SH-SY5Y (cell line): ENCODE data around the gene HCFC1.

Experiments
- GATA2 ChIP-seq: IDR thresholded peaks from 2 replicates; pipeline ENCODE4 v1.6.1; 2011; ENCODE audit warnings: mild to moderate bottlenecking, low read depth, low read length
- GATA3 ChIP-seq: IDR thresholded peaks from 2 replicates; pipeline ENCODE4 v1.6.1; 2011; ENCODE audit warnings: low read depth, mild to moderate bottlenecking, low read length, moderate library complexity

Gene HCFC1

DNA sequence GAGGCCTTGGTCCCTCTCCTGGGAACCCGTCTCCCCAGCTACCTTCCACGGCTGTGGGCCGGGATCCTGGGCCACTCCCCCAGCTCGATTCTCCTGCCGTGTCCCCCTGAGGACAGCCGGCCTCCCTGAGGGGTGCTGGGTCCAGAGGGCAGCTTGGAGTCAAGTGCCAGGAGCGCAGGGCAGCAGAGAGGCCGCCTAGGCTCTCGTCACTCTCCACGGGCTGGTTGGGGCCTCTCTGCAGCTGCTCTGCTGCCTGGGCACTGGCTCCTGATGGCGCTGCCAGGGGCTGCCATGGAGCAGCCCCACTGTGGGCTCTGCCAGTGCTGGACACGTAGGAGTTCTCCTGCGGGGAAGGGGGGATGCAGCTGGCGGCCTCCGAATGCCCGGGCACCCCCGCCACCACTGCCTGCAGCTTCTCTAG lies 41.4 kb upstream of the HCFC1 start:
- TF ChIP-seq GATA2: no peak
- no peak for TF ChIP-seq GATA3

DNA sequence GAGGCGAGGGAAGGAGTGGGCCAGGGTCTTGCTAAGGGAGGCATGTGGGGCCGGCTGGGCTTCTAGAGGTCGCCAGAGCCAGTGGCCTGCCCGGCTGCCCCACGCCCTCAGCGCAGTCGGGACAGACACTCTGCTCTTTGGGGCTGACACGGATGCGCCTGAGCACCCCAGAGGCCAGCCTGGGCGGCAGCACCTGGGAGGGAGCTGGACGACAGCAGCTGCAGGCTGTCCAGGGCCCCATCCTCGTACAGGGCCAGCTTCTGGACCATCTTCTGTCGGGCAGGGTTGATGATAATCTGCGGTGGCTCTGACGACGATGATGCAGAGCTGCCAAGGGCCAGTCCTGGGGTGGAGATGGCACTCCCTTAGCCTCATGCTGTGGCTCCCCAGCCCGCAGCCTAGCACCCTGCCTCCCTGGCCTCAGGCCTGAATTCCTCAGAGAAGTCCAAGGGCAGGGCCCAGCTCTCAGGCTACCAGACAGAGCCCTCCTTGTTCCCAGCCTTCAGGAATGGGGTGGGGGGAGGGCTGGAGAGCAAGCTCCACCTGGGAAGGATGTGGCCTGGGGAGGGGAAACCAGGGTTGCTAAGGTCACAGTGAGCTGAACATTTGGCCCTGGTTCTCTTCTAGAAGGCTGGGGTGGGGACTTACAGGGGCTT lies 40.8 kb upstream of the HCFC1 start:
- TF ChIP-seq GATA3 (no peak), GATA2 (no peak)

DNA sequence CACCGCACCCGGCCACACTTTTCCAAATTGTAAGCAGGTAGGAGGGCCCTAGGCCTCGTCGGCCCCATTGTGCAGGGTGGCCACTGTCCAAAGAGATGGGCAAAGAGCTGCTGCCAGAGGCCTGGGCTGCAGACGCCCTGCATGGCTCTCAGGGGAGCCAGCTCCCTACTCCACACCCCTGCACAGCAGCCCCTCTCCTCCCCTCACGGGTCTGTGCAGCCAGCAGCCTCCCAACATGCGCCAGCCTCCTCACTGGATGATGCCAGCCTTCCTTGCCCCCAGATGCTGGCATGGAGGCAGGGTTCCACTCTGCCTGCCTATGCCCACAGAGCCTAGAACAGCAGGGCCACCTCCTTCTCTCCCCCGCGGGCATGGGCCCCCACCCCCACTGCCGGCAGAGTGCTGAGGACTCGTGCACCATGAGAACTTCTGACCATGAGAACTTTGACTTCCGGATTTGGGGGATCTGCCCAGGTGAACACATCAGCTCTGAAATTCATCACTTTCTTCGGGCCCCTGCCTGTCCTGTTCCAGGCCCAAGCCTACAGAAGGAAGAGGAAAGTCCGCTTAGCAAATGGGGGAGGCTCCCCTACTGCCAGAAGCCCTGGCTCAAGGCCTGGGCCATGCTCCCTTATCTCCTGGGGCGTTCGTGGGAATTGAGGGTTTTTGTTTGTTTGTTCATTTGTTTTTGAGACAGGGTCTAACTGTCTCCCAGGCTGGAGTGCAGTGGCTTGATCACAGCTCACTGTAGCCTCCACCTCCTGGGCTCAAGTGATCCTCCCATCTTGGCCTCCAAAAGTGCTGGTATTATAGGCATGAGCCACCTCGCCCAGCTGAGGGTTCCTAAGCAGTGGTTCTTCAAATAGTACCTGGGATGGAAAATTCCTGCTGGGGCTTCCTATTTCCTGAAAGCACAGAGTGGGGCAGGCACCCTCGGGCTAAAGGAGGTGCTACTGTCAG lies 40.0 kb upstream of the HCFC1 start:
- TF ChIP-seq GATA3: no peak
- TF ChIP-seq GATA2: no peak

DNA sequence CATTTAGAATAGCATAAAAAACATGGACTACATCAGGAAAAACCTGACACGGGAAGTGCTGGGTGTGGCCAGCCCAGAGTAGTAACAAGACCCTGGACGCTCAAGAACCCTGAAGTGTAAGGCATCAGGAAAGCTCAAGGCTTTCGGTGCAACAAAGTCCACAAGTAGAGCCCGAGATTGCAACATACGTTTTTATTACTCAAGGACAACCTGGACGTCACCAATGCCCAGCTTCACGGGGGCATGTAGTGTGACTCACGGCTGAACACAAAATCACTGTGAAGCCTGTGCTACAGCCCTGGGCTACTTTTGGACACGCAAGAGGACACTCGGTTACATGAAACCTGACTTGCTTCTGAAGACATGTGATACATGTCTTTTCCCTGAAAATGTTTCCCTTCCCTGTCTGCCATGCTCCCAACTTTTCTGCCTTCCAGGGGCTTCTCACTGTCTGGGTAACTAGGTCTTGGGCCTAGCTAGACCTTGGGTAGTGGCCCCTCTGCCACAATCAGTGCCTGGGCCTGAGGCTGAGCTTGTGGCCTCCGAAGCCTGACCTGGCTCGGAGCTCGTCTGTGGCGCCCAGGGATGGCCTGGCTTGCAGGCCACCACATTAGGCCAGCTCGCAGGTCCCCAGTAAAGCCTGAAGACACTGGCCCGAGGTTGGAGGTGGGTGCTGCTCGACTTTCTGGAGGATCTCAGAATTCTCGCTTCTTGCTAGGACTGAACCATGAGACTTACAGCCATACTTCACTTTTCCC lies 38.9 kb upstream of the HCFC1 start:
- TF ChIP-seq GATA3 (no peak), GATA2 (no peak)

DNA sequence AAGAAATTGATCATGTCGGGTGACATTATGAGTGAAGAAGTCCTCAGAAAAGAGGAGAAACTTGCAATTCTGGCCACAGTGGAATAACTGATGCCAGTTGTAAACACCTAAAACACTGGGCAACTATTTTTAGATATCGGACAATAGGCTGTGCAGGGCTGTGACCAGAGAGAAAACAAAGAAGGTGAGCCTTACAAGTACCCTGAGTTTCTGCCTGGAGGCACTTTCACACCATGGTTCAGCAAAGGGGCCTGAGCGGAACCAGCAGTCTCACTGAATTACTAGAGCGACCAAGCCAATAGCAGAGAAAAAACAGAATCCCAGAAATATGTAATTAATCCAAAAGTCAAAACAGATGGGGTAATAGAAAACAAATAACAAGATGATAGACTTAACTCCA lies 36.9 kb upstream of the HCFC1 start:
- TF ChIP-seq GATA2: no peak
- no peak for TF ChIP-seq GATA3

DNA sequence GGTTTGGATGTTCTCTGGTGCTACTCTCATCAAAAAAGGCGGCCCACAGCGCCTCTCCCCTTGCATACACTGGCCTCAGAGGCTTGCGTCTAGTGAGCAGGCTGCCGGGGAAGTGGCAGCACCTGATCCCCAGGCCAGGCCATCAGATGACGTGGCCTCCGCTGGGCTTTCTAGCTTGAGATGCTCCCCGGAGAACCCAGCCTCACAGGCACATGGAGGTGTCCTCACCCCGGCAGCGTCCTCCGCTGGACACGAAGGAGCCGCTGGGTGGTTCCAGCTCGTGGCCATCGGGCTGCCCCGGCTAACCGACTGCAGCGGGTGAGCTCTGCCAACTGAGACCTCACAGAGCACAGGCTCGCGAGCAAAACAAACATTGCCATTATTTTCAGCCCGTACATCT lies 35.3 kb upstream of the HCFC1 start:
- TF ChIP-seq GATA2 (no peak), GATA3 (no peak)

DNA sequence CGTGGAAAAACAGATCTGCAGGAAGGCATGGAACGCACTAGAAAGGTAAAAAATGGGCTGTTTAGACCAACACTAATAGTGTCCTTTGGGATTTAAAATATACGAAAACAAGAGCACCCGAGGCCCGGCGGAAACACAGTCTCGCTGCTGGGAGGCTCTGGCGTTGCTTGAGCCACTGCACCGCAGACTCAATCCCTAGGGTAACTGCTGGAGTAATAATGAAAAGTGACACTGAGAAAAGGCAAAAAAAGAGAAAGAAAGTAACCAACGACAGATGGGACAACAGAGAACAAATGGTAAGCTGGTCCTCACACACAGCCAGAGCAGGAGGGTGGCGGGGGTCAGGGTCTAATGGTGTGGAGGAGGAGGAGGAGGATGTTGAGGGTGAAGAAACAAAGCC lies 32.7 kb upstream of the HCFC1 start:
- no peak for TF ChIP-seq GATA2
- no peak for TF ChIP-seq GATA3

DNA sequence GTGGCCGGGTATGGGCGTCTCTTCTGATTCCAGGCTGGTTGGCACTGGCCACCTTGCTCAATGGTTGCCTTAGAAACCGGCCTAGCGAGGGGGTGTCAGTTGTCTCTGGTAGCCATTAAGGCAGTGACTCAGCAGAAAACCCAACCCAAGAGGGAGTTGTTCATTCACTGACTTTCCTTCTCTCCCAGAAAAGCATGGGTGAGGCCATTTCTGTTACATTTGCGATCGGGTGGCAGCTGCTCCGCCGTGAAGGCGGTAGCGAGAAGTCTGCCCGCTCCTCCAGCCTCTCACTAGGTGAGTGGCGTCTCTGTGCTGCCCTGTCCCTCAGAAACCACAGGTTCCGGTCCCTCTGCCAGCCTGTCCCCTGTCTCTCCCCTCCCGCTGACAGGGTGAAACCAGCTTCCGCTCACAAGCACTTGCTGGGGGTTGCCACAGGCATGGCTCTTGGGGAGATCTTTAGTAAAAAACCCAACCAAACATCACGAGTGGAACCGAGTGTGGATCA lies 30.6 kb upstream of the HCFC1 start:
- TF ChIP-seq GATA3 (no peak), GATA2 (no peak)

DNA sequence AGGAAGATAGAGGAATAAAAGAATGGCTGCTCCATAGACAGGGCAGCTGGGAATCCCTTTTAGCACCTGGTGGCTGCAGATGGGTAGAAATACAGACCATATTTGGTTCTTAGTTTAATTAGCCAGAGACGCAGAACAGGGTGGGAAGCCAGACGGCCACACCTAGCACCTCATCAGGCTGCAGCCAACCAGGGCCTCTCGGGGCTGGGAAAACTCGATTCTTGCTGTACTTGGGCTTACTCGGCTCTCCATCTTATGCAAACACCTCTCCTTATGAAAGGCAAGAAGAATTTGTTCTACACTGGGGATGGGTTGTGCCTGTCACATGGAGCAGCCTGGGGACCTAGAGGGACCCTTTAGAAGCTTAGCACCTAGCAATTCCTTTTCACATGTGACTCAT lies 28.4 kb upstream of the HCFC1 start:
- TF ChIP-seq GATA3 (no peak), GATA2 (no peak)

DNA sequence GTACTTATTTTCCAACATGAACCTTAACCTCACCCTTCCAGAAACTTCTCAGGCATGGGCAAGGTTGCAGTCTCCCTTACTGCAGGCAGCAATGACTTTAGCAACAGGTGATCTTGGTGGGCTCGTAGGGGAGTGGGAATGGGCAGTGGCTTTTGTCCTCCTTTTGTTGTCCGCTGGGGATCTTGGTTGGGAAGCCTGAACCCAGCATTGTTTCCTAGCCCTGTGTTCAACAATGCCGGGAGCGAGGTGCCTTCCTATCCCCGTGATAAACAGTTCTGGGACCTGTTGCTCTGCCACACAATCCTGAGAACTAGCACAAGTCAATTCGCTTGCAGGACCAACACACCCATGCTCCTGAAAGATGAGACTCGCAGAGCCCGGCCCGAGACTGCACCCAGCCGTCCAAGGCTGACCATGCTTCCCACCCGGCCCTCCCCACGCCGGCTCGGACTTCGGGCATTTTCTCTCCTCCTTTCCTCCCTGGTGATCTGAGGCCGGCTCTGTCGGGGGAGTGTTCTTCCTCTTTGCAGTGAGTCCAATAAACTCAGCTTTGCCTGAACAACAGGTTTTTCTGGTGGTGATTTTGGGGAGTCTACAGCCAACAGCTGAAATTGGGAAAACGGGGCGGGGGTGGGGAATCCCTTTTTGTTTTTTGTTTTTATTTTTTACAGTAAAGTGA lies 27.9 kb upstream of the HCFC1 start:
- TF ChIP-seq GATA2 (no peak), GATA3 (no peak)

DNA sequence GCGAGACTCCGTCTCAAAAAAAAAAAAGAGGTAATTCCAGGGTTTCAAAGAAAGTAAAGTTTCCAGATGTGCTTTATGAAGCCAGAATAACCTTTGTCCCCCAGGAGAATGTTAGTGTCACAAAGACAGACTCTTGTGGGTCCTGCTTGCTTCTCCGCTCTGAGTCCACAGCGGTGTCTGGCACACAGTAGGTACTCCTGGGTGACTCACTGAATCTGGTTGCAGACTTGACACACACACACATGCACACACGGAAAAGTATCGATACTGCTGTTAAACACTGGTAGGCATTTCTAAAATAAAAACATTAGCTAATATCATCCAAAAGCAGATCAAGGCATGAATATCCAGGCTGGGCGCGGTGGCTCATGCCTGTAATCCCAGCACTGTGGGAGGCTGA lies 23.9 kb upstream of the HCFC1 start:
- no peak for TF ChIP-seq GATA3
- no peak for TF ChIP-seq GATA2

DNA sequence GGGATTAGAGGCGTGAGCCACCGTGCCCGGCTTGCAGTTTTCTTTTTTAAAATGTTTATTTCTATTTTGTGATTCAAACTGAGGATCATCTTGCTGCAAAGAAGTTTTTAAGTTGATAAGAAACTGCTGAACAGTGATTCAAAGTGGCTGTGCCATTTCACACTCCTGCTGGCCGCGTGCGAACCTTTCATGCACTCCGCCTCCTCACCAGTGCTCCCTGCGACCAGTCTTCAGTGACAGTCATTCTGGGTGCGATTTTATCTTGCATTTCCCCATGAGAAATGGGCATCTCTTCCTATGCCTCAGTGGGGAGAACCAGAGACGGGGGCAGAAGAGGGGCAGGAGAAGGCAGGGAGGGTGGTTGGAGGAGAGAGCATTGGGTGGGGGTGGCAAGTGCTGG lies 22.4 kb upstream of the HCFC1 start:
- TF ChIP-seq GATA2 (no peak), GATA3 (no peak)

DNA sequence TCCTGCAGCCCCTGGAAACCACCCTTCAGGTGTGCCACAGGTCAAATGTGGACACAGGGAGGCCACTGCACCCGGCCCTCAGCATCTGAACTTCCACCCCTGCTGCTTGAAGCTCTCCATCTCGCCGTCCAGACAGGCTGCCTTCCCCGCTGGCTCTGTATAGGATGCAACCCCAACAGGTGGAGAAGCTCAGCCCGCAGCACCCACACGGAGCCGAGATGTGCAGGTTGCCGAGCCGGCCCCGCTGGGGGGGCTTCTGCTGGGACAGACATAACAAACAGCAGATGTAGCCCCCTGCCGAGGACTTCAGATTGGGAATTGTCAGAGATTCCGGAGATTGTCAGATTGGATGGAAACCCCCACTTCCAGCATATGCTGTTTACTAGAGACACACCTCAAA lies 21.5 kb upstream of the HCFC1 start:
- no peak for TF ChIP-seq GATA2
- TF ChIP-seq GATA3: no peak

DNA sequence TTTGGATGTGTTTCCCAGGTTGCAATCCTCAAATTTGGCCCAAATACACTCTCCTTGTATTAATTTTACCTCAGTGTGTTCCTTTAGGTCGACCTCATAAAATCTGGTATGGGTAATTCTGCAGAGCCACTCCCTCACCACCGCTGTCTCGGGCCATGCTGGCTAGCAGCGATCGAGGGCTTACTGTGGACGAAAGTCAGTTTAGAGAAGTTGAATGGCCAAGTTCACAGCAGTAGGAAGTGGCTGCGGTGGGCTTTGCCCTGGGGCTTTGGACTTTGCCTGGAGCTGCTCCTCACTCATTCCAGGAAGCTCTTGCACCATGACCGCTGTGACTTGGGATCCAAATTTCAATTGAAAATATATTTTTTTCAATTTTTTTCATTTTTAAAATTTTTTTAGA lies 20.6 kb upstream of the HCFC1 start:
- no peak for TF ChIP-seq GATA3
- TF ChIP-seq GATA2: no peak
